Panc1 (cell line): Measurements from ENCODE around the gene PRF1. TPM values are rescaled to one million over a fixed set of nuclear protein-coding genes. Genes with fewer than 3 reads are reported as not detected.

Experiments used
- ATAC-seq: fragments of 200-7000 bp; cut with Tn5 transposase; 2 replicates; pipeline ENCODE4 v1.9.1; 2020; ENCODE audit warnings: mild to moderate bottlenecking, moderate library complexity
- BruUV-seq: library from RNA; stranded (reverse); fragments of 400-500 nt; replicated peaks from 2 replicates; lab custom pipeline; 2021; lab: Mats Ljungman, UMichigan
- CTCF ChIA-PET: fragments of 300-600 bp; sonication (Branson Sonifier 250); formaldehyde crosslinking; loops from one replicate; lab custom pipeline; 2022; ENCODE audit warnings: antibody characterized with exemption; lab: Charles Lee
- POLR2A ChIA-PET: fragments of 300-600 bp; sonication (Branson Sonifier 250); formaldehyde crosslinking; loops from one replicate; lab custom pipeline; 2022; ENCODE audit warnings: antibody characterized with exemption; lab: Charles Lee
- DNase-seq: peaks from one replicate; pipeline ENCODE4 v3.0.0-alpha.2; 2010; ENCODE audit warnings: low read depth, low spot score
- H3K27ac ChIP-seq: 2 replicates; pipeline ENCODE4 v1.5.1; 2011; ENCODE audit warnings: mild to moderate bottlenecking, low read length, inconsistent platforms
- H3K27me3 ChIP-seq: fragments of 200-500 bp; sonication (Bioruptor generic); 2 replicates; pipeline ENCODE4 v1.6.0; 2014; ENCODE audit warnings: low read length, inconsistent platforms; ENCODE audit not compliant: control insufficient read depth, insufficient read depth
- H3K36me3 ChIP-seq: fragments of 200-500 bp; sonication (Bioruptor generic); 2 replicates; pipeline ENCODE4 v1.5.1; 2014; ENCODE audit warnings: inconsistent platforms, mild to moderate bottlenecking, low read length, moderate library complexity; ENCODE audit not compliant: control insufficient read depth, insufficient read depth
- H3K4me1 ChIP-seq: 2 replicates; pipeline ENCODE4 v1.5.1; 2011; ENCODE audit warnings: inconsistent platforms, mild to moderate bottlenecking, low read length, moderate library complexity; ENCODE audit not compliant: control insufficient read depth, insufficient read depth
- H3K4me3 ChIP-seq, 2 experiments: 2 replicates each; pipeline ENCODE4 v1.5.1; 2011 to 2012; ENCODE audit warnings: low read depth in 2 of 2, low read length in 2 of 2, mild to moderate bottlenecking in 2 of 2, inconsistent platforms in 1 of 2, moderate library complexity in 1 of 2
- H3K9me3 ChIP-seq: fragments of 200-500 bp; sonication (Bioruptor generic); 2 replicates; pipeline ENCODE4 v1.5.1; 2014; ENCODE audit warnings: low read depth, mild to moderate bottlenecking, inconsistent platforms, low read length, moderate library complexity; ENCODE audit not compliant: control insufficient read depth, insufficient read depth
- POLR2AphosphoS5 ChIP-seq: IDR thresholded peaks from 2 replicates; pipeline ENCODE4 v1.6.1; 2012; ENCODE audit warnings: mild to moderate bottlenecking, low read depth, low read length, moderate library complexity
- SIN3A ChIP-seq: IDR thresholded peaks from 2 replicates; pipeline ENCODE4 v1.6.1; 2012; ENCODE audit warnings: low read depth, mild to moderate bottlenecking, low read length, moderate library complexity, borderline replicate concordance; ENCODE audit not compliant: insufficient read depth
- TCF7L2 ChIP-seq: IDR thresholded peaks from 2 replicates; pipeline ENCODE4 v1.6.1; 2011; ENCODE audit warnings: mild to moderate bottlenecking, low read depth, low read length, inconsistent platforms
- in situ Hi-C: cut with HindIII; loops from 2 replicates; pipeline ENCODE4 v1.10.0; 2016; ENCODE audit warnings: low sequenced_read_pairs, low pct_unique_long_range_greater_than_20kb
- intact Hi-C: fragments of 100-400 bp; cut with micrococcal nuclease; formaldehyde crosslinking; loops from one replicate; pipeline ENCODE4 v1.10.0; 2022; ENCODE audit not compliant: unreplicated experiment
- total RNA-seq: library from RNA; stranded (reverse); gene quantifications from one replicate; pipeline ENCODE4 v1.2.1, GENCODE V29; 2021; ENCODE audit not compliant: unreplicated experiment
- TF ChIP-seq, protein P1 (sequence below), 2 experiments: IDR thresholded peaks; 2 replicates each; pipeline ENCODE4 v1.6.1; 2011 to 2012; ENCODE audit warnings: low read depth in 2 of 2, control low read depth in 1 of 2, low read length in 1 of 2, mild to moderate bottlenecking in 1 of 2, moderate library complexity in 1 of 2; ENCODE audit not compliant: insufficient read depth in 1 of 2
- TF ChIP-seq, protein P2 (sequence below): fragments of 450-650 bp; IDR thresholded peaks from 2 replicates; pipeline ENCODE4 v1.5.1; 2017; ENCODE audit warnings: mild to moderate bottlenecking

The PRF1 gene
- total RNA-seq, 1 experiment from 2014 or later = not detected

- Histone ChIP-seq H3K4me1 (no peaks in the 10 kb centered on the region), H3K27me3 (peaks cover 23% of the 10 kb centered on the region), H3K4me3 (no peak overlapping the region), H3K27ac (no peak overlapping the region), H3K9me3 (no peaks in the 10 kb centered on the region), H3K36me3 (no peaks in the 10 kb centered on the region)
- ChIA-PET CTCF (interaction anchor here (0.5 kb wide), 1 partner anchor 65 kb away, joined by 10 read pairs; no protein-coding TSS in a partner anchor), POLR2A (no interaction called here)
- intact Hi-C loops = no loop called here
- BruUV-seq = no TSS peak
- TF ChIP-seq POLR2AphosphoS5 = no peak
- TF ChIP-seq, protein P1, sequence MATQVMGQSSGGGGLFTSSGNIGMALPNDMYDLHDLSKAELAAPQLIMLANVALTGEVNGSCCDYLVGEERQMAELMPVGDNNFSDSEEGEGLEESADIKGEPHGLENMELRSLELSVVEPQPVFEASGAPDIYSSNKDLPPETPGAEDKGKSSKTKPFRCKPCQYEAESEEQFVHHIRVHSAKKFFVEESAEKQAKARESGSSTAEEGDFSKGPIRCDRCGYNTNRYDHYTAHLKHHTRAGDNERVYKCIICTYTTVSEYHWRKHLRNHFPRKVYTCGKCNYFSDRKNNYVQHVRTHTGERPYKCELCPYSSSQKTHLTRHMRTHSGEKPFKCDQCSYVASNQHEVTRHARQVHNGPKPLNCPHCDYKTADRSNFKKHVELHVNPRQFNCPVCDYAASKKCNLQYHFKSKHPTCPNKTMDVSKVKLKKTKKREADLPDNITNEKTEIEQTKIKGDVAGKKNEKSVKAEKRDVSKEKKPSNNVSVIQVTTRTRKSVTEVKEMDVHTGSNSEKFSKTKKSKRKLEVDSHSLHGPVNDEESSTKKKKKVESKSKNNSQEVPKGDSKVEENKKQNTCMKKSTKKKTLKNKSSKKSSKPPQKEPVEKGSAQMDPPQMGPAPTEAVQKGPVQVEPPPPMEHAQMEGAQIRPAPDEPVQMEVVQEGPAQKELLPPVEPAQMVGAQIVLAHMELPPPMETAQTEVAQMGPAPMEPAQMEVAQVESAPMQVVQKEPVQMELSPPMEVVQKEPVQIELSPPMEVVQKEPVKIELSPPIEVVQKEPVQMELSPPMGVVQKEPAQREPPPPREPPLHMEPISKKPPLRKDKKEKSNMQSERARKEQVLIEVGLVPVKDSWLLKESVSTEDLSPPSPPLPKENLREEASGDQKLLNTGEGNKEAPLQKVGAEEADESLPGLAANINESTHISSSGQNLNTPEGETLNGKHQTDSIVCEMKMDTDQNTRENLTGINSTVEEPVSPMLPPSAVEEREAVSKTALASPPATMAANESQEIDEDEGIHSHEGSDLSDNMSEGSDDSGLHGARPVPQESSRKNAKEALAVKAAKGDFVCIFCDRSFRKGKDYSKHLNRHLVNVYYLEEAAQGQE (IDR thresholded peaks at IDR 0.05; ENCODE audit: insufficient read depth in 1 of 2, low read depth in 2 of 2, low read length in 1 of 2) = no peak
- no peak for TF ChIP-seq SIN3A
- TF ChIP-seq, protein P2, sequence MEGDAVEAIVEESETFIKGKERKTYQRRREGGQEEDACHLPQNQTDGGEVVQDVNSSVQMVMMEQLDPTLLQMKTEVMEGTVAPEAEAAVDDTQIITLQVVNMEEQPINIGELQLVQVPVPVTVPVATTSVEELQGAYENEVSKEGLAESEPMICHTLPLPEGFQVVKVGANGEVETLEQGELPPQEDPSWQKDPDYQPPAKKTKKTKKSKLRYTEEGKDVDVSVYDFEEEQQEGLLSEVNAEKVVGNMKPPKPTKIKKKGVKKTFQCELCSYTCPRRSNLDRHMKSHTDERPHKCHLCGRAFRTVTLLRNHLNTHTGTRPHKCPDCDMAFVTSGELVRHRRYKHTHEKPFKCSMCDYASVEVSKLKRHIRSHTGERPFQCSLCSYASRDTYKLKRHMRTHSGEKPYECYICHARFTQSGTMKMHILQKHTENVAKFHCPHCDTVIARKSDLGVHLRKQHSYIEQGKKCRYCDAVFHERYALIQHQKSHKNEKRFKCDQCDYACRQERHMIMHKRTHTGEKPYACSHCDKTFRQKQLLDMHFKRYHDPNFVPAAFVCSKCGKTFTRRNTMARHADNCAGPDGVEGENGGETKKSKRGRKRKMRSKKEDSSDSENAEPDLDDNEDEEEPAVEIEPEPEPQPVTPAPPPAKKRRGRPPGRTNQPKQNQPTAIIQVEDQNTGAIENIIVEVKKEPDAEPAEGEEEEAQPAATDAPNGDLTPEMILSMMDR = no peak
- TF ChIP-seq TCF7L2 = no peak
- DNase-seq = no peak
- no peak for ATAC-seq
- in situ Hi-C loops = no loop called here
Observed at GRCh38 chr10:70613941-70614340, 11.4 kb upstream of the PRF1 start.

- ATAC-seq (no peak), DNase-seq (no peak)
- Histone ChIP-seq H3K36me3 (no peaks in the 10 kb centered on the region), H3K9me3 (no peaks in the 10 kb centered on the region), H3K4me1 (no peaks in the 10 kb centered on the region), H3K27me3 (no peaks in the 10 kb centered on the region), H3K27ac (no peak overlapping the region), H3K4me3 (no peak overlapping the region)
- ChIA-PET POLR2A (no interaction called here), CTCF (no interaction called here)
- no TSS peak for BruUV-seq
- in situ Hi-C loops (no loop called here), intact Hi-C loops (no loop called here)
- TF ChIP-seq, protein P1 (IDR thresholded peaks at IDR 0.05; ENCODE audit: insufficient read depth in 1 of 2, low read depth in 2 of 2, low read length in 1 of 2) = no peak
Observed at GRCh38 chr10:70607936-70608335, 5.4 kb upstream of the PRF1 start.
